Esophagus muscularis mucosa (tissue), 4 donors: ENCODE results near the gene QKI.

Experiments used
- CTCF ChIP-seq, 3 experiments: fragments of 200-600 bp in 2 of 3; fragments of 450-650 bp in 1 of 3; sonication (generic) in 2 of 3; IDR thresholded peaks; one replicate each; pipeline ENCODE4 v1.5.1; 2017 to 2019; ENCODE audit warnings: antibody characterized with exemption in 3 of 3, mild to moderate bottlenecking in 2 of 3, moderate library complexity in 1 of 3
- EP300 ChIP-seq: sonication (generic); formaldehyde crosslinking; IDR thresholded peaks from one replicate; pipeline ENCODE4 v1.6.1; 2017; ENCODE audit warnings: antibody characterized with exemption
- POLR2AphosphoS5 ChIP-seq, 2 donors: sonication (generic); formaldehyde crosslinking; IDR thresholded peaks; one replicate each; pipeline ENCODE4 v1.6.1; 2017; ENCODE audit warnings: antibody characterized with exemption in 2 of 2

GRCh38 chr6:163573503-163574179 is 159.1 kb downstream of the QKI start:
- TF ChIP-seq CTCF (IDR thresholded peaks at IDR 0.05) (no peak), POLR2AphosphoS5 (IDR thresholded peaks at IDR 0.05) (no peak), EP300 (no peak)
